Measurements from ENCODE around the gene KRTAP4-8.

KRTAP4-8 gene

GRCh38 chr17:41076788-41077187, 21.2 kb downstream of the KRTAP4-8 start:
- Histone ChIP-seq H2BK15ac (ENCODE audit: low read depth, poor library complexity, severe bottlenecking) (no peak overlapping the region), H4K91ac (ENCODE audit: low read length) (no peak overlapping the region), H3K23ac (ENCODE audit: low read length in 2 of 2) (no peak overlapping the region), H2BK120ac (ENCODE audit: low read depth, low read length) (no peak overlapping the region), H2AFZ (ENCODE audit: low read depth, low read length) (no peak overlapping the region), H2AK5ac (ENCODE audit: low read length, severe bottlenecking) (no peak overlapping the region), H3K4me1 (ENCODE audit: control insufficient read depth, insufficient read depth, low read depth, low read length) (peaks cover 3% of the 10 kb centered on the region), H3K9ac (ENCODE audit: low read length) (no peak overlapping the region), H3K4me3 (ENCODE audit: insufficient read depth in 1 of 2, low read depth in 1 of 2, low read length in 2 of 2) (no peak overlapping the region), H3K79me1 (replicated peaks; ENCODE audit: low read length, poor library complexity, severe bottlenecking) (no peaks in the 10 kb centered on the region), H3K4ac (ENCODE audit: low read depth in 1 of 2, low read length in 2 of 2) (no peak overlapping the region), H2BK12ac (ENCODE audit: low read length in 2 of 2) (no peak overlapping the region), H3K4me2 (ENCODE audit: low read length, poor library complexity, severe bottlenecking) (no peak overlapping the region), H3K18ac (ENCODE audit: low read depth in 1 of 2, low read length in 2 of 2) (no peak overlapping the region), H3K14ac (ENCODE audit: low read length in 2 of 2) (no peak overlapping the region), H3K9me3 (ENCODE audit: control insufficient read depth, low read length) (no peaks in the 10 kb centered on the region), H3K36me3 (ENCODE audit: control insufficient read depth in 1 of 2, insufficient read depth in 2 of 2, low read depth in 1 of 2, low read length in 2 of 2) (no peaks in the 10 kb centered on the region), H3K27ac (ENCODE audit: low read length, poor library complexity, severe bottlenecking) (no peak overlapping the region), H2BK5ac (ENCODE audit: low read depth, low read length, poor library complexity, severe bottlenecking) (no peak overlapping the region), H3K27me3 (ENCODE audit: control insufficient read depth in 1 of 2, insufficient read depth in 1 of 2, low read length in 2 of 2) (no peaks in the 10 kb centered on the region), H4K8ac (ENCODE audit: low read length) (no peak overlapping the region)
- no peak for DNase-seq

GRCh38 chr17:41073676-41074075, 24.3 kb downstream of the KRTAP4-8 start:
- Histone ChIP-seq H2BK15ac (ENCODE audit: low read depth, poor library complexity, severe bottlenecking) (no peak overlapping the region), H3K9me3 (ENCODE audit: control insufficient read depth, low read length) (no peaks in the 10 kb centered on the region), H3K4me1 (ENCODE audit: control insufficient read depth, insufficient read depth, low read depth, low read length) (peaks cover 3% of the 10 kb centered on the region), H3K4me2 (ENCODE audit: low read length, poor library complexity, severe bottlenecking) (no peak overlapping the region), H2AK5ac (ENCODE audit: low read length, severe bottlenecking) (no peak overlapping the region), H3K14ac (ENCODE audit: low read length in 2 of 2) (no peak overlapping the region), H3K9ac (ENCODE audit: low read length) (no peak overlapping the region), H4K91ac (ENCODE audit: low read length) (no peak overlapping the region), H2AFZ (ENCODE audit: low read depth, low read length) (no peak overlapping the region), H2BK5ac (ENCODE audit: low read depth, low read length, poor library complexity, severe bottlenecking) (no peak overlapping the region), H3K27me3 (ENCODE audit: control insufficient read depth in 1 of 2, insufficient read depth in 1 of 2, low read length in 2 of 2) (no peaks in the 10 kb centered on the region), H3K4ac (ENCODE audit: low read depth in 1 of 2, low read length in 2 of 2) (no peak overlapping the region), H4K8ac (ENCODE audit: low read length) (no peak overlapping the region), H3K23ac (ENCODE audit: low read length in 2 of 2) (no peak overlapping the region), H3K27ac (ENCODE audit: low read length, poor library complexity, severe bottlenecking) (no peak overlapping the region), H2BK12ac (ENCODE audit: low read length in 2 of 2) (no peak overlapping the region), H3K18ac (ENCODE audit: low read depth in 1 of 2, low read length in 2 of 2) (no peak overlapping the region), H3K4me3 (ENCODE audit: insufficient read depth in 1 of 2, low read depth in 1 of 2, low read length in 2 of 2) (no peak overlapping the region), H3K36me3 (ENCODE audit: control insufficient read depth in 1 of 2, insufficient read depth in 2 of 2, low read depth in 1 of 2, low read length in 2 of 2) (no peaks in the 10 kb centered on the region), H2BK120ac (ENCODE audit: low read depth, low read length) (no peak overlapping the region), H3K79me1 (replicated peaks; ENCODE audit: low read length, poor library complexity, severe bottlenecking) (no peaks in the 10 kb centered on the region)
- WGBS = 86% methylated on average over 2 of the region's 2 CpGs
- DNase-seq = no peak

GRCh38 chr17:41071606-41072360, 26.2 kb downstream of the KRTAP4-8 start:
- H2BK12ac ChIP-seq (ENCODE audit: low read length in 2 of 2) = no peak overlapping the region
- H4K8ac ChIP-seq (ENCODE audit: low read length) = no peak overlapping the region
- 99% methylated on average over 5 of the region's 5 CpGs for WGBS
- no peak overlapping the region for H3K4me2 ChIP-seq (ENCODE audit: low read length, poor library complexity, severe bottlenecking)
- DNase-seq = no peak
- no peak overlapping the region for H2BK5ac ChIP-seq (ENCODE audit: low read depth, low read length, poor library complexity, severe bottlenecking)
- H3K9me3 ChIP-seq (ENCODE audit: control insufficient read depth, low read length) = no peaks in the 10 kb centered on the region
- no peak overlapping the region for H3K27ac ChIP-seq (ENCODE audit: low read length, poor library complexity, severe bottlenecking)
- no peak overlapping the region for H2BK15ac ChIP-seq (ENCODE audit: low read depth, poor library complexity, severe bottlenecking)
- no peaks in the 10 kb centered on the region for H3K36me3 ChIP-seq (ENCODE audit: control insufficient read depth in 1 of 2, insufficient read depth in 2 of 2, low read depth in 1 of 2, low read length in 2 of 2)
- H3K4me3 ChIP-seq (ENCODE audit: insufficient read depth in 1 of 2, low read depth in 1 of 2, low read length in 2 of 2) = no peak overlapping the region
- H2AK5ac ChIP-seq (ENCODE audit: low read length, severe bottlenecking) = no peak overlapping the region
- no peaks in the 10 kb centered on the region for H3K79me1 ChIP-seq (replicated peaks; ENCODE audit: low read length, poor library complexity, severe bottlenecking)
- H4K91ac ChIP-seq (ENCODE audit: low read length) = no peak overlapping the region
- H2BK120ac ChIP-seq (ENCODE audit: low read depth, low read length) = no peak overlapping the region
- no peak overlapping the region for H3K23ac ChIP-seq (ENCODE audit: low read length in 2 of 2)
- H3K18ac ChIP-seq (ENCODE audit: low read depth in 1 of 2, low read length in 2 of 2) = no peak overlapping the region
- peaks cover 3% of the 10 kb centered on the region for H3K4me1 ChIP-seq (ENCODE audit: control insufficient read depth, insufficient read depth, low read depth, low read length)
- H3K4ac ChIP-seq (ENCODE audit: low read depth in 1 of 2, low read length in 2 of 2) = no peak overlapping the region
- H2AFZ ChIP-seq (ENCODE audit: low read depth, low read length) = no peak overlapping the region
- no peaks in the 10 kb centered on the region for H3K27me3 ChIP-seq (ENCODE audit: control insufficient read depth in 1 of 2, insufficient read depth in 1 of 2, low read length in 2 of 2)
- no peak overlapping the region for H3K9ac ChIP-seq (ENCODE audit: low read length)
- H3K14ac ChIP-seq (ENCODE audit: low read length in 2 of 2) = peak overlapping the region in 1 of 2 experiments; percentile 73

GRCh38 chr17:41069031-41069430, 28.9 kb downstream of the KRTAP4-8 start:
- Histone ChIP-seq H3K4me2 (ENCODE audit: low read length, poor library complexity, severe bottlenecking) (no peak overlapping the region), H2BK12ac (ENCODE audit: low read length in 2 of 2) (no peak overlapping the region), H3K79me1 (replicated peaks; ENCODE audit: low read length, poor library complexity, severe bottlenecking) (no peaks in the 10 kb centered on the region), H3K27me3 (ENCODE audit: control insufficient read depth in 1 of 2, insufficient read depth in 1 of 2, low read length in 2 of 2) (no peaks in the 10 kb centered on the region), H3K18ac (ENCODE audit: low read depth in 1 of 2, low read length in 2 of 2) (no peak overlapping the region), H3K9me3 (ENCODE audit: control insufficient read depth, low read length) (no peaks in the 10 kb centered on the region), H3K27ac (ENCODE audit: low read length, poor library complexity, severe bottlenecking) (no peak overlapping the region), H3K36me3 (ENCODE audit: control insufficient read depth in 1 of 2, insufficient read depth in 2 of 2, low read depth in 1 of 2, low read length in 2 of 2) (no peaks in the 10 kb centered on the region), H4K91ac (ENCODE audit: low read length) (no peak overlapping the region), H2AK5ac (ENCODE audit: low read length, severe bottlenecking) (no peak overlapping the region), H4K8ac (ENCODE audit: low read length) (no peak overlapping the region), H3K4ac (ENCODE audit: low read depth in 1 of 2, low read length in 2 of 2) (no peak overlapping the region), H2BK15ac (ENCODE audit: low read depth, poor library complexity, severe bottlenecking) (no peak overlapping the region), H2AFZ (ENCODE audit: low read depth, low read length) (no peak overlapping the region), H3K4me3 (ENCODE audit: insufficient read depth in 1 of 2, low read depth in 1 of 2, low read length in 2 of 2) (no peak overlapping the region), H3K4me1 (ENCODE audit: control insufficient read depth, insufficient read depth, low read depth, low read length) (peaks cover 5% of the 10 kb centered on the region), H2BK5ac (ENCODE audit: low read depth, low read length, poor library complexity, severe bottlenecking) (no peak overlapping the region), H3K23ac (ENCODE audit: low read length in 2 of 2) (no peak overlapping the region), H3K14ac (ENCODE audit: low read length in 2 of 2) (no peak overlapping the region), H2BK120ac (ENCODE audit: low read depth, low read length) (no peak overlapping the region), H3K9ac (ENCODE audit: low read length) (no peak overlapping the region)
- WGBS = 85% methylated on average over 2 of the region's 3 CpGs
- DNase-seq = no peak

Measured in mesenchymal stem cell (in vitro differentiated cells and primary cell).